HEK293 (cell line): ENCODE results near the gene ALG12.

ENCODE experiments used
- GLI4 ChIP-seq: fragments of 450-650 bp; formaldehyde crosslinking; IDR thresholded peaks from 2 replicates; pipeline ENCODE4 v1.5.1; 2016; ENCODE audit warnings: missing biosample characterization, missing genetic modification characterization
- PATZ1 ChIP-seq: fragments of 450-650 bp; formaldehyde crosslinking; IDR thresholded peaks from 2 replicates; pipeline ENCODE4 v1.5.1; 2016; ENCODE audit warnings: missing biosample characterization, missing genetic modification characterization
- REST ChIP-seq: fragments of 450-650 bp; formaldehyde crosslinking; IDR thresholded peaks from 2 replicates; pipeline ENCODE4 v1.5.1; 2016; ENCODE audit warnings: missing biosample characterization, missing genetic modification characterization
- ZBTB11 ChIP-seq: fragments of 450-650 bp; formaldehyde crosslinking; conservative IDR thresholded peaks from 2 replicates; pipeline ENCODE4 v1.5.1; 2016; ENCODE audit warnings: low read depth, missing biosample characterization, missing genetic modification characterization
- ZBTB26 ChIP-seq: fragments of 450-650 bp; formaldehyde crosslinking; optimal IDR thresholded peaks from 2 replicates; pipeline ENCODE3; 2016; ENCODE audit warnings: missing biosample characterization, mild to moderate bottlenecking, missing genetic modification characterization
- ZNF138 ChIP-seq: fragments of 450-650 bp; formaldehyde crosslinking; IDR thresholded peaks from 2 replicates; pipeline ENCODE4 v1.5.1; 2016; ENCODE audit warnings: missing biosample characterization, missing genetic modification characterization, borderline replicate concordance
- ZNF362 ChIP-seq: fragments of 450-650 bp; formaldehyde crosslinking; IDR thresholded peaks from 2 replicates; pipeline ENCODE4 v1.5.1; 2016; ENCODE audit warnings: missing biosample characterization, missing genetic modification characterization
- ZNF404 ChIP-seq: fragments of 450-650 bp; formaldehyde crosslinking; IDR thresholded peaks from 2 replicates; pipeline ENCODE4 v1.5.1; 2017; ENCODE audit warnings: missing biosample characterization, missing genetic modification characterization
- ZNF513 ChIP-seq: fragments of 450-650 bp; IDR thresholded peaks from 2 replicates; pipeline ENCODE4 v1.5.1; 2018; ENCODE audit warnings: missing biosample characterization, missing genetic modification characterization

- TF ChIP-seq REST (tag by site-specific recombination) (no peak), ZNF362 (no peak), ZNF138 (tag by site-specific recombination) (no peak), GLI4 (tag by site-specific recombination) (no peak), ZNF404 (tag by site-specific recombination) (no peak), PATZ1 (tag by site-specific recombination) (no peak), ZBTB11 (tag by site-specific recombination) (no peak), ZNF513 (no peak), ZBTB26 (tag by site-specific recombination) (no peak)
Observed at GRCh38 chr22:49886346-49887063, 31.7 kb downstream of the ALG12 start.
